GM23248 (cell line): ENCODE measurements around the gene GP1BA.

Experiments used
- EZH2 ChIP-seq: fragments of 200-600 bp; sonication (generic); IDR thresholded peaks from 2 replicates; pipeline ENCODE4 v1.6.1; 2018; ENCODE audit warnings: antibody characterized with exemption, mild to moderate bottlenecking; ENCODE audit not compliant: insufficient read depth, poor library complexity, severe bottlenecking
- EZH2phosphoT487 ChIP-seq: fragments of 200-600 bp; sonication (generic); IDR thresholded peaks from 2 replicates; pipeline ENCODE4 v1.6.1; 2018; ENCODE audit warnings: antibody characterized with exemption, moderate library complexity, mild to moderate bottlenecking, low read depth; ENCODE audit not compliant: insufficient read depth

DNA sequence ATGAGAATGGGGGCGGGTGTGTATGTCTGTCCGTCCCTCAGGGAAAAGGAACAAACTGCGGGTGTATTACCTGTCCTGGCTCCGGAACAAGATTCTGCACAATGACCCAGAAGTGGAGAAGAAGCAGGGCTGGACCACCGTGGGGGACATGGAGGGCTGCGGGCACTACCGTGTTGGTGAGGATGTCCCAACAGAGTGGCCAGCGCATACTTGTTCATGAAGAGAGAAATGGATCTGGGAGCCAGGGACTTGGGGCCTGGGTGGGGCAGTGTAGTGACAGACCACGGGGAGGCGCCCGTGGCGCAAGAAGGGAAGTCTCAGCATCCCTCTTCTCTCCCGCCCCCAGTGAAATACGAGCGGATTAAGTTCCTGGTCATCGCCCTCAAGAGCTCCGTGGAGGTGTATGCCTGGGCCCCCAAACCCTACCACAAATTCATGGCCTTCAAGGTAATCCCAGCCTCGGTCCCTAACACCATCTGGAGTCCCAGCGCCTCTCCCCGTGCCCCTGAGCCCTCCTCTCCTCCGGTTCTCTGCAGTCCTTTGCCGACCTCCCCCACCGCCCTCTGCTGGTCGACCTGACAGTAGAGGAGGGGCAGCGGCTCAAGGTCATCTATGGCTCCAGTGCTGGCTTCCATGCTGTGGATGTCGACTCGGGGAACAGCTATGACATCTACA lies 36.3 kb upstream of the GP1BA start:
- TF ChIP-seq EZH2, result no peak
- TF ChIP-seq EZH2phosphoT487, result no peak
